MM.1S (cell line): Measurements from ENCODE around the gene DDX10.

Experiments
- DNase-seq: peaks from one replicate; pipeline ENCODE4 v3.0.0-alpha.2; 2015
- H2AFZ ChIP-seq: fragments of 300-600 bp; sonication (generic); 2 replicates; pipeline ENCODE4 v1.6.0; 2016; ENCODE audit warnings: antibody characterized with exemption, low read length
- H3F3A ChIP-seq: fragments of 300-600 bp; sonication (generic); 2 replicates; pipeline ENCODE4 v1.6.1; 2016; ENCODE audit warnings: mild to moderate bottlenecking, antibody characterized with exemption, low read length, moderate library complexity, mixed read lengths; ENCODE audit not compliant: insufficient read depth
- H3K27ac ChIP-seq: fragments of 300-600 bp; sonication (generic); 2 replicates; pipeline ENCODE4 v1.5.1; 2016; ENCODE audit warnings: mild to moderate bottlenecking, low read length
- H3K27me3 ChIP-seq: fragments of 300-600 bp; sonication (generic); replicated peaks from 2 replicates; pipeline ENCODE4 v1.6.0; 2016; ENCODE audit warnings: low read length; ENCODE audit not compliant: insufficient read depth
- H3K36me3 ChIP-seq: fragments of 300-600 bp; sonication (generic); replicated peaks from 2 replicates; pipeline ENCODE4 v1.6.1; 2016; ENCODE audit warnings: mild to moderate bottlenecking, low read length, mixed read lengths; ENCODE audit not compliant: insufficient read depth
- H3K4me1 ChIP-seq: fragments of 300-600 bp; sonication (generic); 2 replicates; pipeline ENCODE4 v1.6.1; 2016; ENCODE audit warnings: low read length, mixed read lengths
- H3K4me2 ChIP-seq: fragments of 300-600 bp; sonication (generic); 2 replicates; pipeline ENCODE4 v1.6.0; 2016; ENCODE audit warnings: low read depth, low read length
- H3K4me3 ChIP-seq: fragments of 300-600 bp; sonication (generic); 2 replicates; pipeline ENCODE4 v1.5.1; 2016; ENCODE audit warnings: low read length, mixed read lengths
- H3K79me2 ChIP-seq: fragments of 300-600 bp; sonication (generic); 2 replicates; pipeline ENCODE4 v1.6.1; 2016; ENCODE audit warnings: mixed run types, low read length, mixed read lengths
- H3K9ac ChIP-seq: fragments of 300-600 bp; sonication (generic); 2 replicates; pipeline ENCODE4 v1.6.1; 2016; ENCODE audit warnings: low read length, mixed read lengths
- H3K9me2 ChIP-seq: fragments of 300-600 bp; sonication (generic); replicated peaks from 2 replicates; pipeline ENCODE4 v1.6.1; 2016; ENCODE audit warnings: mild to moderate bottlenecking, low read length, mixed read lengths; ENCODE audit not compliant: insufficient read depth
- H3K9me3 ChIP-seq: fragments of 300-600 bp; sonication (generic); replicated peaks from 2 replicates; pipeline ENCODE4 v1.6.1; 2016; ENCODE audit warnings: mild to moderate bottlenecking, low read length, mixed read lengths; ENCODE audit not compliant: insufficient read depth
- H4K20me1 ChIP-seq: fragments of 300-600 bp; sonication (generic); 2 replicates; pipeline ENCODE4 v1.6.1; 2016; ENCODE audit warnings: mild to moderate bottlenecking, low read length, moderate library complexity, mixed read lengths; ENCODE audit not compliant: insufficient read depth
- CTCF ChIP-seq: fragments of 300-600 bp; sonication (generic); IDR thresholded peaks from 2 replicates; pipeline ENCODE4 v1.5.1; 2016; ENCODE audit warnings: antibody characterized with exemption, low read length, mixed read lengths
- EZH2 ChIP-seq: fragments of 300-600 bp; sonication (generic); optimal IDR thresholded peaks from 2 replicates; pipeline ENCODE3; 2017; ENCODE audit warnings: low read depth, mild to moderate bottlenecking, antibody characterized with exemption, low read length, mixed read lengths
- EZH2phosphoT487 ChIP-seq: fragments of 300-600 bp; sonication (generic); IDR thresholded peaks from 2 replicates; pipeline ENCODE4 v1.6.1; 2018; ENCODE audit warnings: antibody characterized with exemption, low read length

Gene DDX10

GRCh38 chr11:108697872-108698473, 33.1 kb downstream of the DDX10 start:
- no peak overlapping the region for H3K27ac ChIP-seq
- no peak overlapping the region for H3K4me2 ChIP-seq
- no peak overlapping the region for H3K9ac ChIP-seq
- no peaks in the 10 kb centered on the region for H3K27me3 ChIP-seq
- H3K9me3 ChIP-seq, result no peaks in the 10 kb centered on the region
- no peaks in the 10 kb centered on the region for H4K20me1 ChIP-seq
- no peaks in the 10 kb centered on the region for H3K36me3 ChIP-seq
- no peak overlapping the region for H3K4me3 ChIP-seq
- DNase-seq, result peak; percentile 57
- H3K79me2 ChIP-seq, result no peaks in the 10 kb centered on the region
- H3K9me2 ChIP-seq, result no peaks in the 10 kb centered on the region
- no peaks in the 10 kb centered on the region for H3K4me1 ChIP-seq
- H2AFZ ChIP-seq, result no peak overlapping the region
- TF ChIP-seq EZH2phosphoT487, result no peak
- no peak for TF ChIP-seq EZH2
- TF ChIP-seq CTCF, result peak; percentile 78
- no peaks in the 10 kb centered on the region for H3F3A ChIP-seq

- no peaks in the 10 kb centered on the region for H3K4me1 ChIP-seq
- no peaks in the 10 kb centered on the region for H3K36me3 ChIP-seq
- TF ChIP-seq EZH2phosphoT487 (no peak), CTCF (no peak), EZH2 (no peak)
- H4K20me1 ChIP-seq, result no peaks in the 10 kb centered on the region
- DNase-seq, result no peak
- H3K4me2 ChIP-seq, result no peak overlapping the region
- no peak overlapping the region for H3K4me3 ChIP-seq
- H3K9ac ChIP-seq, result no peak overlapping the region
- H3F3A ChIP-seq, result no peaks in the 10 kb centered on the region
- no peak overlapping the region for H2AFZ ChIP-seq
- no peaks in the 10 kb centered on the region for H3K9me3 ChIP-seq
- no peak overlapping the region for H3K27ac ChIP-seq
- no peaks in the 10 kb centered on the region for H3K79me2 ChIP-seq
- no peaks in the 10 kb centered on the region for H3K9me2 ChIP-seq
- H3K27me3 ChIP-seq, result no peaks in the 10 kb centered on the region
Observed at GRCh38 chr11:108698844-108699642, 34.2 kb downstream of the DDX10 start.

- H3K9ac ChIP-seq, result no peak overlapping the region
- no peaks in the 10 kb centered on the region for H3F3A ChIP-seq
- H3K36me3 ChIP-seq, result peaks cover 20% of the 10 kb centered on the region
- H3K9me2 ChIP-seq, result no peaks in the 10 kb centered on the region
- H3K4me3 ChIP-seq, result no peak overlapping the region
- H3K27ac ChIP-seq, result no peak overlapping the region
- no peak overlapping the region for H3K4me2 ChIP-seq
- no peak for DNase-seq
- no peaks in the 10 kb centered on the region for H3K27me3 ChIP-seq
- H3K79me2 ChIP-seq, result no peaks in the 10 kb centered on the region
- TF ChIP-seq EZH2phosphoT487 (no peak), CTCF (no peak), EZH2 (no peak)
- H4K20me1 ChIP-seq, result no peaks in the 10 kb centered on the region
- no peak overlapping the region for H2AFZ ChIP-seq
- H3K4me1 ChIP-seq, result no peaks in the 10 kb centered on the region
- H3K9me3 ChIP-seq, result no peaks in the 10 kb centered on the region
Observed at GRCh38 chr11:108703916-108704315, 39.0 kb downstream of the DDX10 start.
